ENCODE data around the gene MAB21L4.
A peak's percentile ranks its signal among the peaks of the same experiment; 100 is the strongest.

Gene MAB21L4

DNA sequence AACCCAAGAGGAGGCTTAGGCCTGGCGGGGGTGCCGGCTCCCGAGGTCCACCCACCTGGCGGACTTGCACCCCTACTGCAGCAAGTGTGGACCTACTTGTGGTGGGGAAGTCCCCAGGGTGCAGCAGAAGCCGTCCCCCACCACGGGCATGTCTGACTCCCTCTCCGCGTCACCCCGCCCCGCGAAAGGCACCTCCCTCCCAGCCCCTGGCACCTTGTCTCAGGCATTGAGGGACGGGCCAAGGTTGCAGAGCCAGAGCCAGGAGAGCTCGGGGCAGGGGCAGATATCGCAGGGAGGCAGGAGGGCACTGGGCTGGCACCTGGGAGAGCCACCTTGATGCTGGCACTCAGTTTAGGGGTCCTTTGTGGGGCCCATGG, 29.2 kb upstream of the MAB21L4 start:
- DNase-seq = peak; percentile 47

DNA sequence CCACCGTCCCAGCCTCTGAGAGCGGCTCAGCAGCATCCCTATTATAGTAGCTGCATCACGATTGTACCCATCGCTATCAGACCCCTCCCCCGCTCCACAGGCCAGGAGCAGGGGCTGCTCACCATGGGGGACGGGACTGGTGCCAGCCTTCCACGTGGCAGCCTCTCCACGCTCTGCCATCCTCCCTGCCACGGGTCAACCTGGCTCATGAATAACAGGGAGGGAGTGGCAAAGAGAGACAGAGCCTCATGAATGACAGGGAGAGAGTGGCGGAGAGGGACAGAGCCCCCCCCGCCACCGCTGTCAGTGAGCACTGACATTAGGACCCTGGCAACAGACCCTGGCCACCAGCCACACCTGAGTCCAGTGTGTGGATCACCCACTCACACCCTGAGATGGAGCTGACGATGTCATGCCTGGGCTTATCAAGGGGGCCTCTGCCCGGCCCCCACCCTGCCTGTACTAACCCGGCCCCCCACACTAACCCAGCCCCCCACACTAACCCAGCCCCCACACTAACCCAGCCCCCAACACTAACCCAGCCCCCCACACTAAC, 27.1 kb upstream of the MAB21L4 start:
- DNase-seq = peak; percentile 31

DNA sequence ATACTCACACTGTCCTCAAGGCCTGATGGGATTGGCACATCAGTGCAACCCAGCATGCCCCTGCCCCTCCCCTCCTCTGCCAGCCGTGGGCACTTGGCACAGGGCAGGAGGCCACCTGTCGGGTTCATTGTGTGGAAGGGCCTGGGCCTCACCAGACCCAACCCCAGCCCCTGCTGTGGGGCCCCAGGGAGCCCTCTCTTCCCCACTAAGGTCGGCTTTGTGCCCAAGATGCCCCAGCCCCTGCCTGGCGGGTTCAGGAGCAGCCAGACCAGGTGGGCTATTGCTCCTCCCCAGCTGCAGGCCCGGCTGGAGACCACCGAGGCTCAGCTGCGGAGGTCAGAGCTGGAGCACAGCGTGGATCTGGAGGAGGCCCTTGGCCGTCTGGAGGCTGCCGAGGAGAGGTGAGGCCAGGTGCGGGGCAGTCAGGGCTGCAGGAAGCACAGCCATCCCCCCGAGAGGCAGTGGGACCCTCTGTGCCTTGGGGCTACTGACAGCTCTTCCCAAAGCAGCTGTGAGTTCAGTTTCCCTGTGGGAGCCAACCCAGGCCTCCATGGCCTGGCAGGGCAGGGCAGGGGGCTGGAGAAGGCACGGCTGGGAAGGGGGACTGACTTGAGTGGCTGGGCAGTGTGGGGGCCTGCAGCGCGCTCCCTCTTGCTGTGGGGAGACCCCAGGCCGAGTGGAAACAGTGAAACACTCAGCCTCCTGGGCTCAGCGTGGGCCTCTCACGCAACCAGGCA, 26.5 kb upstream of the MAB21L4 start:
- peak; percentile 30 for DNase-seq

DNA sequence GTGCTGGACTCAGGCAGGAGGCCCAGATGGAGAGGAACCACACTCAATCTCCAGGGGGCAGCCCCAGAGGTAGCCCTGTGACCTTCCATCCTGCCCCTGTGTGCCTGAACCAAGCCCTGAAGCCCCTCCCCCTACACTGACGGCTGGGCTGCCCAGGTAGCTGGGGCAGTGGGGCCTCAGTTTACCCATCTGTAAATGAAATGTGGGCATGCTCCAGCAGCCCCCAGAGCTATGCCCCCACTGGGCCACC, 26.0 kb upstream of the MAB21L4 start:
- peak; percentile 35 for DNase-seq

DNA sequence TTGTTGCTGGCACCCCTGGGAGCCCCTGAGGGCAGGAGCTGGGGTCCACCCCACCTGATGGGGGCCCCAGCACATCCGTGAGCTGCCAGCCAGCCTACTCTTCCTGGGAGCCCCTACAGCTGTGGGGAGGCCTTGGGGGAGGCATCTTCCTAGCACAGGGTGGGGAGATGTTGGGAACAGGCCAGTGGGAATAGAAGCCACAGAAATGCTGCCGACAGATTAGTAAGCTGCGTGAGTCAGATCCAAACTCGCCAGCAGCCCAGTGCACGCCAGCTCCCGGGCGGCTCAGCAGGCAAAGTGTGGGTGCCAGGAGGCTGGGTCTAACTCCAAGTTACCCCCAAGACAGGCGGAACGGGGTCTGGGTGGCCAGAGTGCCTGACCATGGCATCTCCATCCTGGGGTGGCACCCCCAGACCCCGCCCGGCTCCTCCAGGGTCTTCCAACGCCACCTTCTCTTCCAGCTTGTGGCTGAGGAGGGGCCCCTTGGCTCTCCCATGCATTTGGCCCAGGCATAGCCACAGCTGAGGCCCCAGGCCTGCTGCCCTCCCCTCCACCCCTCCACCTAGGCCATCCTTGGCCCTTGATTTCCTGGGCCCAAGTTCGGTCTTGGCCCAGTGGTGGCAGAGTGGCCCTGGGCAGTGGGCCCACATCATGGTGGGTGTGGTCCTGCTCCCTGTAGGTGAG, 25.5 kb upstream of the MAB21L4 start:
- DNase-seq = peak; percentile 23

DNA sequence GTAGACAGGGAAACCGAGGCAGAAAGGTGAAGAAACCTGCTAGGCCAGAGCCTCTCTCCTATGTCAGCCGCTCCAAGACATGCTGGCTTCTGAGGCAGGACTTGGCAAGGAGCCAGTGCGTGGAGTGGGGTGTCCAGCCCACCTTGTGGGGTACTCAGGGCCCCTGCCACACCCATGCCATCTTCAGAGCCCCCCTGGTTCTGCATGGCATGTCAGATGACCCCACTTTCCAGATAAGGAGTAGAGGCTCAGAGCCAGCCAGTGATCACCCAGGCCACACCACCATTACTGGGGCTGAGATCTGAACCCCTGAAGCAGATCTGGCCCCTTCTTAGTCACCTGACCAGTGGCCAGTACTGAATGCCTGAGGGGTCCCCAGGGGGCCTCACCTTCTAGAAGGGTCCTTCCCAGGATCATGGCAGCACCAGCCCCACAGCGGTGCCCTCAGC, 24.9 kb upstream of the MAB21L4 start:
- DNase-seq = peak; percentile 41

DNA sequence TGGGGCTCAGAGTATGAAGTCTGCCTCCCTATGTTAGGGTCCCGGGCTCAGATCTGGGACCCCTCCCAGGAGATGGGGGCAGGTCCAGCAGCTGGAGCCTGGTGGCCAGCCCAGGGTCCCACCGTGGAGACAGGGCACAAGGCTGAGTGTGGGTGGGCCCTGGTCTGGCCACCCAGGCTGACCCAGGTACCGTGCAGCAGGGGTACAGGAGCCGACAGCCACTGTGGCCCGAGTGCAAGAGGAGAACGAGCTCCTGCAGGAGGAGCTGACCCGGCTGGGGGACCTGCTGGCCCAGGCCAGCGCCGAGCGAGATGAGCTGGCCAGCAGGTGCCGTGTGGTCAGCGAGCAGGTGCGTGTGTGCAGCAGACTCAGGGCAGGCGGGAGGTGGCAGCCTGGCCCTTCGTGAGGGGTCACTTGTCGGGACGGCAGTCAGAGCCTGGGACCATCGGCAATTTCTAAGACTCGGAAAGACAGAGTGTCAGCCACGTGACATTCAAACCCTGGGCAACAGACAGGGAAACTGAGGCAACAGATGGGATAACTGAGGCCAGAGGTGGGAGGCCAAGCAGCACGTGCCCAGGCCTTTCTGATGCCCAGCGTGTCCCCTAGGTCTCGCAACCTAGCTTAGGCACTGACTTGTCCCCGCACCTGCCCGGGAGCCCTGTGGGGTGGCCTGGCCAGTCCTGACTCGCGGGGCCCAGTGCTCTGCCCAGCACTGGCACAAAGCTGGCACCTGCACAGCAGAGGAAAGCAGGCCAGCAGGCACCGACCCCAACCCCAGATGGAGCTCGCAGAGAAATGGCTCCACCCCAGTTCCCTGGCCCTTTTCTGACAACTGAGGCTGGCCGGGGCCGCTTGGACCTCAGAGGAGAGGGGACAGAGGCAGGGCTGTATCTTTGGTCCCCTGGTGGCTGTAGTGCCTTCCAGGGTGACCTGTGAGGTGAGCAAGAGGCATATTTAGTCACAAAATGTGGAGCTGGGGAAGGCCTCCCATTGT, 24.1 kb upstream of the MAB21L4 start:
- peak; percentile 51 for DNase-seq

DNA sequence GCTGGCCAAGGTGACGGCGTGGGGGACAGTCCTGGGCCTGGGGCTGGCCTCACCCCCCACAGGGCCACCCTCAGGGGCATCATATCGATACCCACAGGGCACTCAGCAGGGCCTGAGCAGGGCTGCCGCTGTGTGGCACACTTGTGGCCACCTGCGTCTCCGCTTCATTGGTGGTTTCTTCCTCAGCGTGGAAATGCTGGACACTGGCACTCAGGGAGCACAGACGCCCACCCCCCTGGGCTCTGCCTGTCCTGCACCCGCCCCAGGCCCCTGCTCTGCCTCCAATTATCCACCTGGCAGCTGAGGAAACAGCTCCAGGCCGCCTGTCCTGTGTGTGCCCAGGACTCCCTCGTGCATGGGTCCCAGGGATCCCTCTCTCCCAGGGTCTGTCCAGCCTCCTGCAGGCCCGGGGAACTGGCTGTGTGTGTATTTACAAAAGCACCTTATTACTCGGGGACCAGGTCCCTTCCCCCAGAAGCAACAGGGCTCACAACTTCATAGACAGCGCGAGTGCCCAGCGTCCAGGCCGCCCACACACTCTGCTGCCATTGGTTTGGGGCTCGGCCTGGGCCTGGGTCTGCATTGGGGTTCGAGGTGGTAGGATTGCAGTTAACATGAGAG, 23.3 kb upstream of the MAB21L4 start:
- peak; percentile 47 for DNase-seq

DNA sequence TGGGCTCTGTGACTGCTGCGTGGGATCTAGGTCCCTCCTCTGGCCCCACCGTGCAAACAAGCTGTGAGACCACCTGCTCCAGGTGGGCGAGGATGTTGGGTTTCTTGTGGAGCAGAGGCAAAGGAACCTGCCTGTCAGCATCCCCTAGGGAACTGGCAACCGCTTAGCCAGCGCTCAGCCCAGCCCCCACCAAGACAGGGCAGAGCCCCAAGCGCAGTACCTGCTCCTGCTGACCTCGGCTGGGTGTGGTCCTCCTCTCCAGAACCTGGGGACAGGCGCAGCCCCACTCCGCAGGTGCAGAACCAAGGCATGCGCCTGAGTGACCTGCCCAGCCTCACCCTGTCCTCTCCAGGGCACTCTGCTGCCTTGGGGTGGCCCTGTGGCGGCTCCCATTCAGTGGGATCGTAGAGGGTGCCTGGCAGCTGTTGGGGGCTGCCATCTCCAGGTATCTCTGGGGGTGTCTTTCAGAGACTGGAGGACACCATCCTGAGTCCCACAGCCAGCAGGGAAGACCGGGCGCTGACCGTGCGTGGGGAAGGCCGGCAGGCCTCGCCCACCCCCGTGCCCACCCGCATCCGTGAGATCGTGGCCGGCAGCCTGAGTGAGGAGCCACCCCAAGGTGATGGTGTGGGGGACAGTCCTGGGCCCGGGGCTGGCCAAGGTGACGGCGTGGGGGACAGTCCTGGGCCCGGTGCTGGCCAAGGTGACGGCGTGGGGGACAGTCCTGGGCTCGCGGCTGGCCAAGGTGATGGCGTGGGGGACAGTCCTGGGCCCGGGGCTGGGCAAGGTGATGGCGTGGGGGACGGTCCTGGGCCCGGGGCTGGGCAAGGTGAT, 22.5 kb upstream of the MAB21L4 start:
- peak; percentile 51 for DNase-seq

DNA sequence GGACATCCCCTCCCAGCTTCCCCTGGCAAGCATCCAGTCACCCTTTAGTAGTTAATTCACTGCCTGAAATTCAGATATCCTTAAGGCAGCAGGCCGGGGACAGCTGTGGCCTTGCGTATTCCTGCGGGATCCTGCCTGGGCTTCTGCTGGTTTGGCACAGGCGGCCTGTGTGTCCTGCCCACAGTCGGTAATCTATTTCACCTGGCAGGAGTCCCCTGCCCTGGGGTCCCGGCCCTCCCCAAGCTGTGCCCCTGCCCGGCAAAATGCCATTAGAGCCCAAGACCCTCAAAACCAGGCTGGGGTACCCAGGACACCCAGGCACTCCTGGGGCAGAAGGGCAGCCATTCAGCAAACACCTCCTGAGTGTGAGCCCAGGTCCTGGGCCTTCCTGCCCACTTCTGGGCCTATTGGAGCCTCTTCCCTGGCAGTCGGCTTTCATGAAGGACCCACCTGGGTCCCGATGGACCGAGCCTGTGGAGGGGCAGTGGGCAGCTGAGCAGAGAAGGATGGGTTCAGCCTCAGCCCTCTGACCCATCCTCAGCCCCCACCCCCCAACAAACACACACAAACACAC, 21.8 kb upstream of the MAB21L4 start:
- DNase-seq = no peak

DNA sequence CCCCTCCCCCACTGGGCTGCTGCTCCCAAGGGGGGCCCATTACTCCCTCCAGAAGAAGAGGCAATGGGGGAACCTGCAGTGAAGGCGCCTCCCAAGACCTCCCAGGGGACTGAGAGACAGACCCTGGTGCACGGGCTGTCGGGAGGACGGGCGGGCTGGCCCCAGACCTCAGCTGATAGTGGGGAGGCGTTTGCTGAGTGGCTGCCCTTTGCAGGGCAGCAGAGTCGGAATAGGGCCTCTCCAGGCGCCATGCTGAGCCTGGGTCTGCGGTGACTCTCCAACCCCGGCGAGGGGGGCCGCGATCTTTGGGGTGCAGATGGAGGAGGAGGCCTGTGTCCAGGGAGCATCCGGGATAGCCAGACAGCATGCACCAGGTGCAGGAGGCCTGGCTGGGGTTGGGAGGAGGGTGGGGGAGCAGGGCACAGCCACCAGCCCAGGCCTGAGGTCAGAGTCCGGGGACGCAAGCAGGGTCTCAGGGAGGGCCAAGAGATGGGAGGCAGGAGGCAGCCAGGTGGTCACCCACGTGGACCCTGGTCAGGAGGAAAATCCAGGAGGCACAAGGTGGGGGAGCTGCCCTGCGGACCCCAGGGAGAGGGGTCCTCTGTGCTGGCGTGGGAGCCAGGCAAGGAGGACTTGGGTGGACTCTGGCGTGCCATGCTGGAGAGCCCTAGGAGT, 21.2 kb upstream of the MAB21L4 start:
- DNase-seq = peak; percentile 53

DNA sequence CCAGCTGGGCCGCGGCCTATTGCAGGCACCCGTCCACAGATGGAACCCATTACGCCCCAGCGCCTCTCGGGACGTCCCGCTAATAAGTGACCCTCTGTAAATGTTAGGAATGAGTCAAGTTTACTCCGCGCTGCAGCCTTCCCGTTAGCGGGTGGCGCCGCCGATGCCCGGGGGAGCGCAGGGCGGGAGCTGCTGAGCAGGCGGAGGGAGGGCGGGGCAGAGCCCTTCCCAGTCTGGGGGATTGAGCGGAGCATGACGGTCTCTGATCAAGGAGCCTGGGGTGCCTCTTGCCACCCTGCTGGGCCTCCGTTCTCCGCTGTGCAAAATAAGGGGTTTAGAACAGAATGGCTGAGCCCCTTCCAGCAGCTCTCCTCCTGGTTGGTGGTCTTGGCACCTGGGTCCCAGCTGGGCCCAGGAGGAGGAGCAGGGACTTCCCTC, 20.6 kb upstream of the MAB21L4 start:
- peak; percentile 74 for DNase-seq

DNA sequence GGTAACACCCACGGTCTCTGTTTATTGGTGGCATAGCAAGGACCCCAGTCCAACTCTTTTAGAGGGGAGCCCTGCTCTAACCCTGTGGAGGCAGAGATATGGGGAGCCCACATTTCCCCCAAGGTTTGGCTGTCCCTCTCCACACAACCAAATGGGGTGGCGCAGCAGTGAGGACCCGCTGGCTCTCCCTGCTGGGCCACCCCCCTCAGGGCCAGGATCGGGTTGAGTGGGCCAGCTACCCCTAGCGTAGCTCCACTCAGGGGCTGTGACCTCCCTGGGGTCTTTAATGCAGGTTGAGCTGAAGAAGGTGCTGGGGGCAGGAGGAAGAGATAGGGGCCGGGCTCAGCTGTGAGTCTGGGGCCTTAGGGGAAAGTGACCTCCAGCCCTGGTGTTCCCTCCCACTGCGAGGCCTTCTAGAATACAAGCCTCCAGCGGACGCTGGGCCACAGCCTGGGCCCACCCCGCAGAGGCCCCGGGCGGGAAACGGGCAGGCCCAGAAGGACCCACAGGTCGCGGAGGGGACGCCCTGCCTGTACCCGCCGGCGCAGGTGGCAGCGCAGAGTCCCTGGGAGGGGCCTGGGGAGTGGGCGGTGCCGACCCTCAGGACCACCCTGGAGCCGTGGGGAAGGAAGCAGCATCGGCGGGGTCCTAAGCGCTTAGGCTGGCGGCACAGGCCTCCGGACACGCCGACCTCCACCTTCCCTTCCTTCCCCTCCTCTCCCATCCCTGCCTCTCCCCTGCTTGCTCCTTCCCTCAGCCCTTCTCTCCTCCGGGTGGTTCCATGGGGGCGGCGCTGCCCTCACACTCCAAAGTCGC, 19.8 kb upstream of the MAB21L4 start:
- DNase-seq = peak; percentile 47

DNA sequence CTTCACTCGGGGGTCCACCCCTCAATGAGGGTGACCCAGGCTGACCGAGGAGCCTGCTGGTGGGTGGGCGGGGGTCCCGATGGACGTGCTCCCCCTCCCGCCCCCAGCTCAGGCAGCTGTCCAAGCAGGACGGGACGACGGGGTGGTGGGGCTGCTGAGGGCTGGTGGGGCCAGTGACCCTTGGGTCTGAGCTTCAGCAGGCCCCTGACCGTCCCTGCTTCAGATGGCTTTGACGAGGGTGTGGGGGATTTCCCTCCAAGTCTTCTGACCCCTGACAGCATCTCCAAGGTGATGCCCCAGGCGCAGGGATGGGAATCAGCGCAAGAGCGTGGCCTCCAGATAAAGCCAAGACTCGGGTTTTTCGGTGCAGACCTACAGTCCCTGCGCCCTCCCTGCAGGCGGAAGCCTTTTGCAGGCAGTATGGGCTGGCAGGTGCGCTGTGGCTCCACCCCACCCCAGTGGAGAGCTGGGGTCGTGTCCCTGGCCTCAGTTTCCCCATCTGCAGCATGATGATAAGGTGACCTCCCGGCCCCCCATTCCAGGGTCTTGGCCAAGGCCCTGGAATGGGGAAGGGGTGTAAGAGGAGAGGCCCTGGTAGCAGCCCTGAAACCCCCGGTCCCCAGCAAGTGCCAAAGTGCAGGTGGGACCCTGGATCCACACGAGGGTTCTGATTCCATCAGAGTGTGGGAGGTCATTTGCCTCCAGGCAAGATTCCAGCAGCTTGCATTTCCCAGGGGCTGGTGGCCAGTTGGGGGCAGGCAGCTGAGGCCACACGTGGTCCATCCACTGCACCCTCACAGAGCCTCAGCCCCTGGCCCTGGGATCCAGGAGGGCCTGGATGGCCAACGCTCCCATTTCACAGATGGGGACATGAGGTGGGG, 18.9 kb upstream of the MAB21L4 start:
- no peak for DNase-seq

DNA sequence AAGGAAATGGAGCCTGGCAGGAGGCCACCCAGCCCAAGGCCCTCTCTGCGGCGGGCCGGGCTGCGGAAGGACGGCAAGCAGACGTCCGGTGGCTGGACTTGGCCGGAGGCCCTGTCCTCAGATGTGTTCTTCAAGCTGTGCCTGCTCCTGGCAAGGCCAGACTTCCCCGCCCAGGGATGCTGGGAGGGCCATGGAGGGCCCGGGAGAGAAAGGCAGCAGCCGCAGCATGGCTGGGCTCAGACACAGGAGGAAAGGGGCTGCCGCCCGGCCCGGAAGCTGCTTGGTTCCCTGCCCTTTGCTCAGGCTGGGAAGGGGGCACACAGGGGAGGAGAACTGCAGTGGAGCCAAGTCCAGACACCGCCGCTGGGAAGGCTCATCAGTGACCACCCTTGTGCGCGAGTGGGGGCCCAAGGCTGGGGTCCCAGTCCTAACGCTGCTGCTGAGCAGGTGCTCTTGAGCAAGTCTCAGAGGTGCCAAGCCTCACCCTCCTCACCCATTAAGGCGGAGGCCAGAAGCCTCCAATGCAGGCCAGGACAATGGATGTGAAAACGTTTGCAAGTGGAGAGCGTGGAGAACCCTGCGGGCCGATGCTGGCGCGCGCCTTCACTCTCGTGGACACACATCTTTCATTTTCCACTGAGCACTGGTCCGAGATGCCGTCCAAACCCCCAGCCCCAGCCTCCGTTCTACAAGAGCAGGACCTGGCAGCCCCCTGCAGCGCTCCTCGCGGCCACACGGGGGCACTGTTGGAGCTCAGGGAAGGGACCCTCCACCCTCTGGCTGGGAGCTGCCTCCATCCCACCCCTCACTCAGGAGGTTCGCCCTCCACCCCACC, 18.1 kb upstream of the MAB21L4 start:
- DNase-seq = peak; percentile 80

DNA sequence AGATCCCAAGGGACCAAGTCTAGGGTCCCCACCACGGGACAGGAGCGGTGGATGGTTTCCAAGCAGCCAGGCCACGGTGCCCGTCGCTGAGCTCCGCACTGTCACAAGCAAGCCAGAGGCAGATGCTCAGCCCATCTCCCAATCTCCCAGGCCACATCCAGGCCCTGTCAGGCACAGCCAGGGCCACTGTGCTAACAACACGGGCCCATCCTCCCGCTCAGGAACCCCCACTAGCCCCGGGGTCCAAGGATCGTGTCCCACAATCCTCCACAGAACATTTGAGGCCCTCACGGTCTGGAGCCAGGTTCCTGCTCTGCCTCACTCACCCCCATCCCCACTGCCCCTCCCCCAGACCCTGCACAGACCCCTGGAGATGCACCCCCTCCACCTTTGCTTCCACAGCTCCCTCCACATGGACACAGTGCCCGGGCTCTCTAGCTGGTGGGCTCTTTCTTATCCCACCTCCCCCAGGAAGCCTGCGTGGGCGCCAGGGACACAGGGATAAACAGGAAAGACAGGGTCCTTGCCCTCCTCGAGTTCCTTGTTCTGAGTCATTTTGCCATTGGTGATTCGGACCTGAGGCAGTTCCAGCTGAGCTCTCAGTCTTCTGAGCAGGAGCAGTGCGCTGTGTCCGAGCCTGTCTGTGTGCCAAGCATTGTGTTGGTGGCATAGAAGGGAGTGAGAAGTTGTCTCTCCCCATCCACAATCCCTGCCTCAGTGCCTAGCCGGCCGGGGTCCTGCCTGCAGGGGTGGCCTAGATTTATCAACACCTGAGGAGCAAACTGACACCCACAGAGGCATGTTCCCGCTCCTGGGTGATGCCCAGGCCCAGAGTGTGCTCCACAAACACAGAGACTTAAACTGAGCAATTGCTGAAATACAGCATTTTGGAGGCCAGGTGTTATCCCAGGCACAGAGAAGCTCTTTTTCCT, 17.2 kb upstream of the MAB21L4 start:
- peak; percentile 76 for DNase-seq
